GM12875 (cell line): ENCODE measurements around the gene FBXO36.

Experiments
- H3K4me3 ChIP-seq: one replicate; pipeline ENCODE4 v1.5.1; 2011; ENCODE audit warnings: low read depth, low read length, control low read depth
- TF ChIP-seq, protein P1 (sequence below): IDR thresholded peaks from 2 replicates; pipeline ENCODE4 v1.5.1; 2011; ENCODE audit warnings: low read depth, mild to moderate bottlenecking, control low read depth, inconsistent platforms, low read length, moderate library complexity, borderline replicate concordance; ENCODE audit not compliant: insufficient read depth

Gene FBXO36

DNA sequence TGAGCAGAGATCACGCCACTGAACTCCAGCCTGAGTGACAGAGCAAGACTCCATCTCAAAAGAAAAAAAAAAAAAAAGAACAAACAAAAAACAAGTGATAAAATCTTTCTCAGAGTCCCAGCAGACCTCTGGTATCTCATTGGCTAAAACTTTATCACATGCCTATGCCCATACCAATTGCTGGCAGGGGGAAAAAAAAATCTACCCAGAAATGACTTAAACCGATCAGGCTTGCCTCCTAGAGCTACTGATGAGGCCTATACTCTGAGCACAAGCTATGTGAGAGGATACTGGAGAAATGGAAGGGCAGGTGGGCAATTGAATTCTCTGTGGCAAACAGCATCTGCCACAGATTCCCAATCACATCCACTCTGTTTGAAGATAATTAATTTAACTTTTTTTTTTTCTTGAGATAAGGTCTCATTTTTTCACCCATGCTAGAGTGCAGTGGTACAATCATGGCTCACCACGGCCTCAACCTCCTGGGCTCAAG lies 49.0 kb downstream of the FBXO36 start:
- TF ChIP-seq, protein P1, sequence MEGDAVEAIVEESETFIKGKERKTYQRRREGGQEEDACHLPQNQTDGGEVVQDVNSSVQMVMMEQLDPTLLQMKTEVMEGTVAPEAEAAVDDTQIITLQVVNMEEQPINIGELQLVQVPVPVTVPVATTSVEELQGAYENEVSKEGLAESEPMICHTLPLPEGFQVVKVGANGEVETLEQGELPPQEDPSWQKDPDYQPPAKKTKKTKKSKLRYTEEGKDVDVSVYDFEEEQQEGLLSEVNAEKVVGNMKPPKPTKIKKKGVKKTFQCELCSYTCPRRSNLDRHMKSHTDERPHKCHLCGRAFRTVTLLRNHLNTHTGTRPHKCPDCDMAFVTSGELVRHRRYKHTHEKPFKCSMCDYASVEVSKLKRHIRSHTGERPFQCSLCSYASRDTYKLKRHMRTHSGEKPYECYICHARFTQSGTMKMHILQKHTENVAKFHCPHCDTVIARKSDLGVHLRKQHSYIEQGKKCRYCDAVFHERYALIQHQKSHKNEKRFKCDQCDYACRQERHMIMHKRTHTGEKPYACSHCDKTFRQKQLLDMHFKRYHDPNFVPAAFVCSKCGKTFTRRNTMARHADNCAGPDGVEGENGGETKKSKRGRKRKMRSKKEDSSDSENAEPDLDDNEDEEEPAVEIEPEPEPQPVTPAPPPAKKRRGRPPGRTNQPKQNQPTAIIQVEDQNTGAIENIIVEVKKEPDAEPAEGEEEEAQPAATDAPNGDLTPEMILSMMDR: no peak
- H3K4me3 ChIP-seq: no peak overlapping the region

DNA sequence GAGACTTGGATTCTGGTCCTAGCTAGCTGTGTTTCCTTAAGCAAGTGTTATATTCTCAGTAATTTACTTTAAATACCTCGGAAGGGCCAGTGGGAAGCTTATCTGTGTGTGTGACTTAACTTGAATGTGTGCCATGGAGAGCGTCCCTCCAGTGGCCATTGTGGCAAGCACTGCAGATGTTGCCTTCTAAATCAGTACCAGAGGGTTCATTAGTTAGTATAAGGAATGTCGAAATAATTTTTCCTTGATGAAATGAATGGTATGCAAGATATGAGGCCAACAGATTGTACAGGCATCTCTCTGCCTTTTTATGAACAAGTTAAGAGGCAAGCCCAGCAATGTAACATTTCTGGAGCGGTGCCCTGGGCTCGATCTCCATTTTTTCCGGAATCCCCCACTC lies 52.0 kb downstream of the FBXO36 start:
- H3K4me3 ChIP-seq: no peak overlapping the region
- TF ChIP-seq, protein P1: no peak

DNA sequence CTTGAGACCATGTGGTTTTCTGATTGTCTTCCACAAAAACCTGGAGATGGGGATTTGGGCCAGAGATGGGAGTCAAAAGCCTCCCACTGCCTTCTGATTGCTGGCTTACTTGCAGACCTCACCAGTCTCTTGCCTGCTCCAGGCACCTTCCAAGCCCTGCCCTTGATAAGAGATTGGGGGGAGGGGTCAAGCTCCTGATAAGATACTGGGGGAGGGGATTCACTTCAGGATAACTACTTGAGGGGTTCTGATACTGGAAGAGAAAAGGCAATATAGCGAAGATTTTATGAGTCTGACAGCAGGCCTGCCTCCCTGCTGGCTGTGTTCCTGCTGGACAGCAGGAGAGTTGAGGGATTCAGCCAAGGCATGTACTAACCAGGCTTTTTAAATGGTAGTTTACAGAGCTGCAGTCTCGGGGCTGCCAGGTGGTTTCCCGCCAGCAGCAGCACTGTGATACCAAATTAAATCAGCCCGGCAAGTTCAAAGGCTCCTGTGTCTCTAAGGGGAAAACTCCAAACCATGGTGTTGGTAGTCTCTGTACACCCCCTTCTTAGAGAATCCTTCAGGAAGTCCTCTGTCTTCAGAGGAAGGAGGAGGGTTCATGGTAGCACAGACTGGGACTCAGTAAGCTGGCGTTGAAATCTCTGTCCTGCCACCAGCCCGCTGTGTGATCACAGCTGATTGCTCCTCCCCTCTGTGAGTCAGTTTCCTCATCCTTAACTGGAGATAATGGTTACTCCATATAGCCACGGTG lies 58.3 kb downstream of the FBXO36 start:
- TF ChIP-seq, protein P1: no peak
- no peak overlapping the region for H3K4me3 ChIP-seq

DNA sequence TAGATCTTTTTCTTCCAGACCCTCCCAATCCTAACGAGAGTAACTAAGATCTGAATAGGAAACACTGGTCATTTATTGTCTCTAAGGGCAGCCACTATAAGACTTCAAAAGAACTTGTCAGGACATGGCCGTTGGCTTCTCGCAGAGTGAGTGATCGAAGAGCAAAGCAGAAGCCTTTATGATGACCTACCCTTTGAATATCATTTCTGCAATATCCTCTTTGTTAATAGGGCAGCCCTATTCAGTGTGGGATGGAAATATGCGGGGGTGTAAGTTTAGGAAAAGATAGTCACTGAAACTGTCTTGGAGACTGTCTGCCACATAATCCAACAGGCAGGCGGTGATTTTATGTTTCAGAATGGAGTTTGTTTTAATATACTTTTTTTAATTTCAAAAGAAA lies 70.9 kb downstream of the FBXO36 start:
- TF ChIP-seq, protein P1: no peak
- H3K4me3 ChIP-seq: no peak overlapping the region

DNA sequence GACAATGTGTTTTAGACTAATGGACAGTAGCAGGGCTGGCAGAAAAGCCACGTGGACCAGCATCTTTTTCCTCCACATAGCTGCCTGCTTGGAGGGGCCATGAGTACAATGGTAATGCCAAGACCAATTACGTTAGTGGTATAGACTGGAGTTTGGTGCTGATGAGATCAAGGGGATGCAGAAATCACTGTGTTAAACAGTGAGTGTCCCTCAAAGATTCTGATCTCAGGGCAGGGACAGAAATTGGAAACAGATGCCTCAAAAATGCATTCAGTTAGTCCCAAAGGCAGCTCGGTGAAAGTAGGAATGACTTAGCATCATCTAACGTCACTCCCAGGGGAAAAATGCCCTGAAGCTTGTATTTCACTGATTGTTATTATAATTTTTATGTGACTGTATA lies 74.0 kb downstream of the FBXO36 start:
- H3K4me3 ChIP-seq: no peak overlapping the region

DNA sequence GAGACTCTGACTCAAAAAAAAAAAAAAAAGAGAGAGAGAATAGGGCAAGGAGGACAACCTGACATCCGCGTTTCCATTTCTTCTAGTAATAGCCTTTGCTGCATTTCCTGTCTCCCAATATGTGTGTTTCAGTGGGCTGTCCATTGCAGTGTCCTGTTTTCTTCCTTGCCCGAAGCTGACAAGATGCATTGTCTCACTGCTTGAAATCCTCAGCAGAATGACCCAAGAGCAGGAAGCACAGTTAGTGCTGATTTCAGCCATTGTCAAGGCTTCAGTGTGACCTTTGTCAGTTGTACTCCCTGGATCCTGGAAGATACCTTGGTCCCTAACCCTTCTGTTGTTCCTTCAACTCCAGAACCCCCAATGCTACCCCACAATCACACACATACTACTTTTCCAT lies 75.3 kb downstream of the FBXO36 start:
- TF ChIP-seq, protein P1: no peak
- H3K4me3 ChIP-seq: no peak overlapping the region

More for the DNA sequence above, 74.0 kb downstream of the FBXO36 start:
- TF ChIP-seq, protein P1: no peak
